GM21529 (cell line): ENCODE data around the gene MSRB1.
"Not testable (repeated sequence)": the region's sequence is repeated elsewhere in the genome, so short reads cannot be mapped to it uniquely, and the experiment has no call there.

Experiments used
- ATAC-seq: cut with Tn5 transposase; IDR thresholded peaks from one replicate; pipeline ENCODE4 v1.9.1; 2021; ENCODE audit not compliant: unreplicated experiment

MSRB1 gene

GRCh38 chr16:1962161-1963153 lies 19.5 kb upstream of the MSRB1 start:
- not testable (repeated sequence) for ATAC-seq

GRCh38 chr16:1961651-1962067 lies 18.7 kb upstream of the MSRB1 start:
- ATAC-seq: no peak

GRCh38 chr16:1960665-1961630 lies 17.9 kb upstream of the MSRB1 start:
- no peak for ATAC-seq

GRCh38 chr16:1959269-1960039 lies 16.5 kb upstream of the MSRB1 start, which contains the start of gene NDUFB10:
NDUFB10 (plus strand) TSS chr16:1959538; CDS start chr16:1959625, 87 bp downstream.
- ATAC-seq: peak; percentile 74

- no peak for ATAC-seq
Observed at GRCh38 chr16:1958715-1959268, 15.8 kb upstream of the MSRB1 start.

- ATAC-seq: not testable (repeated sequence)
Observed at GRCh38 chr16:1958143-1958491, 15.1 kb upstream of the MSRB1 start.

GRCh38 chr16:1957434-1958142 lies 14.6 kb upstream of the MSRB1 start:
- ATAC-seq: not testable (repeated sequence)

GRCh38 chr16:1953734-1954133 lies 10.7 kb upstream of the MSRB1 start:
- no peak for ATAC-seq

GRCh38 chr16:1950559-1950958 lies 7.6 kb upstream of the MSRB1 start:
- no peak for ATAC-seq

- ATAC-seq: no peak
Observed at GRCh38 chr16:1950047-1950446, 7.0 kb upstream of the MSRB1 start.

GRCh38 chr16:1949507-1949906 lies 6.5 kb upstream of the MSRB1 start:
- ATAC-seq: no peak

GRCh38 chr16:1947369-1947670 lies 4.3 kb upstream of the MSRB1 start:
- no peak for ATAC-seq

- ATAC-seq: no peak
Observed at GRCh38 chr16:1946495-1947368, 3.7 kb upstream of the MSRB1 start.

- ATAC-seq: no peak
Observed at GRCh38 chr16:1945559-1946391, 2.8 kb upstream of the MSRB1 start.

- ATAC-seq: no peak
Observed at GRCh38 chr16:1944612-1945199, 1.7 kb upstream of the MSRB1 start.

- ATAC-seq: no peak
Observed at GRCh38 chr16:1942047-1942809, 771 bp downstream of the MSRB1 start.
